Psoas muscle (tissue), 8 donors: ENCODE results near the gene MRPL19. TPM values are rescaled to one million over a fixed set of nuclear protein-coding genes. Genes with fewer than 3 reads are reported as not detected.

ENCODE experiments used
- ATAC-seq, 4 donors: fragments of 200-7000 bp; cut with Tn5 transposase; one replicate each; pipeline ENCODE4 v1.9.1; 2020; ENCODE audit warnings: moderate library complexity in 3 of 4, mild to moderate bottlenecking in 2 of 4
- DNase-seq, 2 donors: peaks; one replicate each; pipeline ENCODE4 v3.0.0-alpha.2; 2020
- H3K27ac ChIP-seq: fragments of 200-600 bp; one replicate; pipeline ENCODE4 v1.8.0; 2022
- H3K27me3 ChIP-seq, 3 donors: fragments of 200-600 bp in 1 of 3; one replicate each; pipeline versions ENCODE4 v1.6.1 to v1.8.0; 2013 to 2022; ENCODE audit warnings: low read length in 2 of 3, mild to moderate bottlenecking in 2 of 3, moderate library complexity in 1 of 3; ENCODE audit not compliant: insufficient read depth in 3 of 3
- H3K36me3 ChIP-seq, 2 donors: fragments of 200-600 bp in 1 of 2; one replicate each; pipeline versions ENCODE4 v1.6.1 to v1.8.0; 2013 to 2022; ENCODE audit warnings: low read depth in 1 of 2, mild to moderate bottlenecking in 1 of 2, moderate library complexity in 1 of 2; ENCODE audit not compliant: insufficient read depth in 1 of 2
- H3K4me1 ChIP-seq: fragments of 200-600 bp; one replicate; pipeline ENCODE4 v1.8.0; 2022
- H3K4me3 ChIP-seq: fragments of 200-600 bp; one replicate; pipeline ENCODE4 v1.8.0; 2022; ENCODE audit warnings: mild to moderate bottlenecking
- H3K9me3 ChIP-seq: fragments of 200-600 bp; one replicate; pipeline ENCODE4 v1.8.0; 2022
- CTCF ChIP-seq: fragments of 200-600 bp; IDR thresholded peaks from one replicate; pipeline ENCODE4 v1.8.0; 2022; ENCODE audit warnings: antibody characterized with exemption
- WGBS, 3 donors: extraction: QIAGEN DNeasy Blood & Tissue Kit; methylation state at CpG; one replicate each; pipeline versions ENCODE4 v1.1.6 to v1.1.7; 2013; 5-methylcytosine and 5-hydroxymethylcytosine counted together
- intact Hi-C, 2 donors: fragments of 100-400 bp; cut with DNase I; formaldehyde crosslinking; loops; one replicate each; pipeline versions ENCODE4 v1.11.0 to v1.14.2; 2022
- polyA plus RNA-seq, 3 donors: library from polyadenylated mRNA; stranded (reverse); fragments of 200-250 nt; gene quantifications; one replicate each; pipeline ENCODE4 v1.2.3, GENCODE V29; 2013
- total RNA-seq, 4 donors: library from RNA; stranded (reverse); fragmentation: NEBNext Ultra II Directional in 2 of 4; extraction: Animal tissue kit (Norgen Biotek cat#: 25700) in 2 of 4; gene quantifications; one replicate each; pipeline versions ENCODE4 v1.2.1 to v1.2.4, GENCODE V29; 2021 to 2023
- donor health status: healthy with polysubstance abuse.
- donor health status: DM: no; HTN: no; CAD: no; lungs with moderate emphysema.
- donor health status: Bipolar disorder and iron deficiency.
- donor health status: healthy.
- donor health status: DM: yes; HTN: yes; CAD: no.
- donor health status: DM: no; HTN: no; CAD: no.
- donor health status: DM: no; HTN: no; CAD: no.
- donor health status: DM: yes; HTN: yes; CAD: no.

Gene MRPL19
- total and polyA plus RNA-seq, 7 donors: 32.4 to 88.1 (median 68.6) TPM

GRCh38 chr2:75737961-75738360, 91.4 kb downstream of the MRPL19 start:
- Histone ChIP-seq H3K4me3 (no peak overlapping the region), H3K36me3 (no peaks in the 10 kb centered on the region), H3K9me3 (no peaks in the 10 kb centered on the region), H3K4me1 (no peaks in the 10 kb centered on the region), H3K27ac (no peak overlapping the region), H3K27me3 (no peaks in the 10 kb centered on the region)
- no peak for DNase-seq
- intact Hi-C loops: no loop called here
- no peak for ATAC-seq
- no peak for TF ChIP-seq CTCF
- 87 to 98% (median 92%) methylated on average over 1 of the region's 1 CpG for WGBS, 3 donors

Other genes with a start within 250 kb of the MRPL19 start
- gene EVA1A, start 85.8 kb upstream of the MRPL19 start, total RNA-seq: 1 to 10 TPM in 2 of 4 donors, under 1 TPM in 2; 0.57 to 2.5 (median 1.1) TPM
- under 1 TPM; 0.51 to 0.83 (median 0.76) TPM for gene EVA1A, start 85.8 kb upstream of the MRPL19 start, polyA plus RNA-seq
- 10 to 100 TPM; 13.2 to 31.5 (median 25.3) TPM for gene GCFC2, start 64.1 kb downstream of the MRPL19 start, total RNA-seq
- gene GCFC2, start 64.1 kb downstream of the MRPL19 start, polyA plus RNA-seq: 10 to 100 TPM; 14.2 to 20.2 (median 17.7) TPM